Neutrophil (primary cell): ENCODE data around the gene TNC.

Experiments used
- H3K27ac ChIP-seq: fragments of 200-600 bp; sonication (generic); 2 replicates; pipeline ENCODE4 v1.5.1; 2016; ENCODE audit warnings: mild to moderate bottlenecking, moderate library complexity
- H3K27me3 ChIP-seq: fragments of 200-600 bp; sonication (generic); 2 replicates; pipeline ENCODE4 v1.6.0; 2016; ENCODE audit warnings: mild to moderate bottlenecking
- H3K36me3 ChIP-seq: fragments of 200-600 bp; sonication (generic); 2 replicates; pipeline ENCODE4 v1.5.1; 2017
- H3K4me1 ChIP-seq, 2 experiments: fragments of 200-600 bp in 1 of 2; sonication (generic) in 1 of 2; 1 replicate in 1 of 2; 2 replicates in 1 of 2; pipeline versions ENCODE4 v1.5.1 to v1.6.1; 2013 to 2016; ENCODE audit warnings: low read depth in 1 of 2, low read length in 1 of 2, mild to moderate bottlenecking in 1 of 2, moderate library complexity in 1 of 2; ENCODE audit not compliant: control insufficient read depth in 1 of 2, insufficient read depth in 1 of 2
- H3K4me3 ChIP-seq, 2 experiments: fragments of 200-600 bp in 1 of 2; sonication (generic) in 1 of 2; 1 replicate in 1 of 2; 2 replicates in 1 of 2; pipeline ENCODE4 v1.5.1; 2013 to 2016; ENCODE audit warnings: low read depth in 1 of 2, low read length in 1 of 2, mild to moderate bottlenecking in 1 of 2, moderate library complexity in 1 of 2
- H3K9me3 ChIP-seq: fragments of 200-600 bp; sonication (generic); 2 replicates; pipeline ENCODE4 v1.5.1; 2016
- CTCF ChIP-seq: fragments of 200-600 bp; sonication (generic); IDR thresholded peaks from 2 replicates; pipeline ENCODE4 v1.5.1; 2016; ENCODE audit warnings: antibody characterized with exemption

The TNC gene

GRCh38 chr9:115039516-115040120 is 78.3 kb downstream of the TNC start:
- no peak overlapping the region for H3K4me3 ChIP-seq
- TF ChIP-seq CTCF: no peak
- H3K27me3 ChIP-seq: peaks cover 18% of the 10 kb centered on the region
- no peaks in the 10 kb centered on the region for H3K36me3 ChIP-seq
- H3K9me3 ChIP-seq: no peaks in the 10 kb centered on the region
- H3K27ac ChIP-seq: no peak overlapping the region
- H3K4me1 ChIP-seq: peaks cover 8 to 13% of the 10 kb centered on the region in 2 experiments

GRCh38 chr9:115038178-115038577 is 79.8 kb downstream of the TNC start:
- H3K27me3 ChIP-seq: peaks cover 13% of the 10 kb centered on the region
- no peak for TF ChIP-seq CTCF
- H3K36me3 ChIP-seq: no peaks in the 10 kb centered on the region
- no peaks in the 10 kb centered on the region for H3K9me3 ChIP-seq
- H3K27ac ChIP-seq: no peak overlapping the region
- no peak overlapping the region for H3K4me3 ChIP-seq
- H3K4me1 ChIP-seq: peaks cover 8 to 13% of the 10 kb centered on the region in 2 experiments

- peaks cover 5% of the 10 kb centered on the region for H3K27me3 ChIP-seq
- no peak overlapping the region for H3K27ac ChIP-seq
- no peaks in the 10 kb centered on the region for H3K9me3 ChIP-seq
- no peak for TF ChIP-seq CTCF
- H3K36me3 ChIP-seq: no peaks in the 10 kb centered on the region
- no peak overlapping the region for H3K4me3 ChIP-seq
- peaks cover 8 to 13% of the 10 kb centered on the region in 2 experiments for H3K4me1 ChIP-seq
These were observed 81.3 kb downstream of the TNC start for GRCh38 chr9:115036691-115037090.

GRCh38 chr9:115035841-115036612 is 81.9 kb downstream of the TNC start:
- TF ChIP-seq CTCF: no peak
- Histone ChIP-seq H3K4me3 (no peak overlapping the region), H3K4me1 (peaks cover 8 to 13% of the 10 kb centered on the region in 2 experiments), H3K9me3 (no peaks in the 10 kb centered on the region), H3K27me3 (no peaks in the 10 kb centered on the region), H3K36me3 (no peaks in the 10 kb centered on the region), H3K27ac (no peak overlapping the region)

- H3K9me3 ChIP-seq: no peaks in the 10 kb centered on the region
- peaks cover 8 to 13% of the 10 kb centered on the region in 2 experiments for H3K4me1 ChIP-seq
- no peaks in the 10 kb centered on the region for H3K36me3 ChIP-seq
- TF ChIP-seq CTCF: no peak
- no peak overlapping the region for H3K27ac ChIP-seq
- H3K4me3 ChIP-seq: no peak overlapping the region
- H3K27me3 ChIP-seq: no peaks in the 10 kb centered on the region
These were observed 83.2 kb downstream of the TNC start for GRCh38 chr9:115034801-115035200.
